ENCODE results near the gene PPM1L.

PPM1L gene

DNA sequence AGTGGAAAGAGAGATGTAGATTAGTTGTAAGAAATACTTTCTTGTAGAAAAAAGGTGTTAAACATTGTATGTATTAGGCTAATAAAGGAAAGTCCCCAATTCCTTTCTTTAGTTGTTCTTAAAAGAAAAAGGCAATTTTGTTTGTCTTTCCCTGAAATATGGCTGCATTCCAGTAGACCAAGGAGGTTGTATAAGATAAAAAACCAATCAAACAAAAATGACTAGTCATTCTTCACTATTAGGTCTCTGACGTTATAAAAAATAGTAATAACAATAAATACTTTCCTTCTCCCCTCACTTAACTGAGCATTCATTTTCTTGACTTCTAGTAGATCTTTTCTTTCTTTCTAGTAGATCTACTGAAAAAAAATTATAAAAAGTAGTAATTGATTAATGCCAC lies 8.6 kb upstream of the PPM1L start:
- Histone ChIP-seq H3K23ac (ENCODE audit: low read length in 2 of 2) (no peak overlapping the region), H2BK15ac (ENCODE audit: low read depth, poor library complexity, severe bottlenecking) (no peak overlapping the region), H3K4me2 (ENCODE audit: low read length, poor library complexity, severe bottlenecking) (no peak overlapping the region), H3K27ac (ENCODE audit: low read length, poor library complexity, severe bottlenecking) (no peak overlapping the region), H3K79me1 (replicated peaks; ENCODE audit: low read length, poor library complexity, severe bottlenecking) (no peaks in the 10 kb centered on the region), H3K9ac (ENCODE audit: low read length) (no peak overlapping the region), H3K9me3 (ENCODE audit: control insufficient read depth, low read length) (no peaks in the 10 kb centered on the region), H4K91ac (ENCODE audit: low read length) (no peak overlapping the region), H3K18ac (ENCODE audit: low read depth in 1 of 2, low read length in 2 of 2) (no peak overlapping the region), H3K27me3 (ENCODE audit: control insufficient read depth in 1 of 2, insufficient read depth in 1 of 2, low read length in 2 of 2) (peaks cover 0 to 10% of the 10 kb centered on the region in 2 experiments), H2BK12ac (ENCODE audit: low read length in 2 of 2) (no peak overlapping the region), H3K4me3 (ENCODE audit: insufficient read depth in 1 of 2, low read depth in 1 of 2, low read length in 2 of 2) (no peak overlapping the region), H2AK5ac (ENCODE audit: low read length, severe bottlenecking) (no peak overlapping the region), H2BK120ac (ENCODE audit: low read depth, low read length) (no peak overlapping the region), H3K4ac (ENCODE audit: low read depth in 1 of 2, low read length in 2 of 2) (no peak overlapping the region), H3K4me1 (ENCODE audit: control insufficient read depth, insufficient read depth, low read depth, low read length) (no peaks in the 10 kb centered on the region), H3K36me3 (ENCODE audit: control insufficient read depth in 1 of 2, insufficient read depth in 2 of 2, low read depth in 1 of 2, low read length in 2 of 2) (no peaks in the 10 kb centered on the region), H4K8ac (ENCODE audit: low read length) (no peak overlapping the region), H3K14ac (ENCODE audit: low read length in 2 of 2) (no peak overlapping the region), H2BK5ac (ENCODE audit: low read depth, low read length, poor library complexity, severe bottlenecking) (no peak overlapping the region), H2AFZ (ENCODE audit: low read depth, low read length) (no peak overlapping the region)
- no peak for DNase-seq
- WGBS = no CpG with 5 or more reads among the region's 1 CpG

DNA sequence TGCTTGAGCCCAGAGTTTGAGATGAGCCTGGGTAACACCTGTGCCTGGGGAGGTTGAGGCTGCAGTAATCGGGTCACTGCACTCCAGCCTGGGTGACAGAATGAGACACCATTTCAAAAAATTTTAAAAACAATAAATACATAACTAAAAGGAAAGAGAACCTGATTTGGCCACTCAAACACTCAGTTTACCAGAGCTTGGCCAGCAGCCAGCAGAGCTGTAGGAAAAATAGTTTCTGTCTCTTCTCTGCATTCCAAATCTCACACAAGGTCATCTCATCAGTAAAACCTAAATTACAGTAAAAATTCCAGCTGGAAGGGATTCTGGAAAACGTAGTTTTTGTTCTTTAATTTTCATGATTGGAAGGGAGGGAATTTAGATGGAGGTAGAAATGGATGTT lies 7.8 kb upstream of the PPM1L start:
- Histone ChIP-seq H3K79me1 (replicated peaks; ENCODE audit: low read length, poor library complexity, severe bottlenecking) (no peaks in the 10 kb centered on the region), H2BK5ac (ENCODE audit: low read depth, low read length, poor library complexity, severe bottlenecking) (no peak overlapping the region), H3K4me1 (ENCODE audit: control insufficient read depth, insufficient read depth, low read depth, low read length) (no peaks in the 10 kb centered on the region), H2BK120ac (ENCODE audit: low read depth, low read length) (no peak overlapping the region), H4K91ac (ENCODE audit: low read length) (no peak overlapping the region), H3K36me3 (ENCODE audit: control insufficient read depth in 1 of 2, insufficient read depth in 2 of 2, low read depth in 1 of 2, low read length in 2 of 2) (no peaks in the 10 kb centered on the region), H2BK15ac (ENCODE audit: low read depth, poor library complexity, severe bottlenecking) (no peak overlapping the region), H3K14ac (ENCODE audit: low read length in 2 of 2) (no peak overlapping the region), H3K4me2 (ENCODE audit: low read length, poor library complexity, severe bottlenecking) (no peak overlapping the region), H4K8ac (ENCODE audit: low read length) (no peak overlapping the region), H2AFZ (ENCODE audit: low read depth, low read length) (no peak overlapping the region), H3K27me3 (ENCODE audit: control insufficient read depth in 1 of 2, insufficient read depth in 1 of 2, low read length in 2 of 2) (peaks cover 0 to 10% of the 10 kb centered on the region in 2 experiments), H3K18ac (ENCODE audit: low read depth in 1 of 2, low read length in 2 of 2) (no peak overlapping the region), H2BK12ac (ENCODE audit: low read length in 2 of 2) (no peak overlapping the region), H3K4me3 (ENCODE audit: insufficient read depth in 1 of 2, low read depth in 1 of 2, low read length in 2 of 2) (no peak overlapping the region), H2AK5ac (ENCODE audit: low read length, severe bottlenecking) (no peak overlapping the region), H3K9me3 (ENCODE audit: control insufficient read depth, low read length) (no peaks in the 10 kb centered on the region), H3K23ac (ENCODE audit: low read length in 2 of 2) (no peak overlapping the region), H3K27ac (ENCODE audit: low read length, poor library complexity, severe bottlenecking) (no peak overlapping the region), H3K9ac (ENCODE audit: low read length) (no peak overlapping the region), H3K4ac (ENCODE audit: low read depth in 1 of 2, low read length in 2 of 2) (no peak overlapping the region)
- 100% methylated on average over 1 of the region's 2 CpGs for WGBS
- DNase-seq = no peak

DNA sequence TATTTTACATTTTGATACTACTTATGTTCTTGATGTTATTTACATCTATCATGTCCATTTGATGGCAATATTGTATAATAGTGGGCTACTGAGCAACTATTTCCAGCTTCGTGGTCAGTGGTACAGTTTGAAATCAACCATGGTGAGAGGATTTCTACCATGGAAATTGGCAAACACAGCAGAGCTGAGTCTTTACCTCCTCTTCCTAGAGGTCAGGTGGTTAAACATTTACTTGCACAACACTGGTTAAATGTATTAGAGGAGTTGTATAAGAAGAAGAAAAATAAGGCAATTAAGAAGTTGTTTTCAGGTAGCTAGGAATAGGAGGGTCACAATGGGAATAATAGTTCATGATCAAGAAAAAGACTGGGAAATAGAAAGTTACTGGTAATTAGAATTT lies 7.2 kb upstream of the PPM1L start:
- H4K8ac ChIP-seq (ENCODE audit: low read length) = no peak overlapping the region
- no peak for DNase-seq
- no peak overlapping the region for H2BK5ac ChIP-seq (ENCODE audit: low read depth, low read length, poor library complexity, severe bottlenecking)
- no peak overlapping the region for H3K9ac ChIP-seq (ENCODE audit: low read length)
- no peak overlapping the region for H3K27ac ChIP-seq (ENCODE audit: low read length, poor library complexity, severe bottlenecking)
- no peak overlapping the region for H2BK12ac ChIP-seq (ENCODE audit: low read length in 2 of 2)
- no peaks in the 10 kb centered on the region for H3K9me3 ChIP-seq (ENCODE audit: control insufficient read depth, low read length)
- no peak overlapping the region for H2AK5ac ChIP-seq (ENCODE audit: low read length, severe bottlenecking)
- H3K79me1 ChIP-seq (replicated peaks; ENCODE audit: low read length, poor library complexity, severe bottlenecking) = no peaks in the 10 kb centered on the region
- H4K91ac ChIP-seq (ENCODE audit: low read length) = no peak overlapping the region
- no peak overlapping the region for H2AFZ ChIP-seq (ENCODE audit: low read depth, low read length)
- no peak overlapping the region for H2BK15ac ChIP-seq (ENCODE audit: low read depth, poor library complexity, severe bottlenecking)
- no peak overlapping the region for H3K4me2 ChIP-seq (ENCODE audit: low read length, poor library complexity, severe bottlenecking)
- H3K36me3 ChIP-seq (ENCODE audit: control insufficient read depth in 1 of 2, insufficient read depth in 2 of 2, low read depth in 1 of 2, low read length in 2 of 2) = no peaks in the 10 kb centered on the region
- H3K4me3 ChIP-seq (ENCODE audit: insufficient read depth in 1 of 2, low read depth in 1 of 2, low read length in 2 of 2) = no peak overlapping the region
- no peak overlapping the region for H3K4ac ChIP-seq (ENCODE audit: low read depth in 1 of 2, low read length in 2 of 2)
- no peak overlapping the region for H3K23ac ChIP-seq (ENCODE audit: low read length in 2 of 2)
- H2BK120ac ChIP-seq (ENCODE audit: low read depth, low read length) = no peak overlapping the region
- H3K14ac ChIP-seq (ENCODE audit: low read length in 2 of 2) = no peak overlapping the region
- no peaks in the 10 kb centered on the region for H3K4me1 ChIP-seq (ENCODE audit: control insufficient read depth, insufficient read depth, low read depth, low read length)
- H3K18ac ChIP-seq (ENCODE audit: low read depth in 1 of 2, low read length in 2 of 2) = no peak overlapping the region
- 59% methylated on average over 1 of the region's 1 CpG for WGBS
- H3K27me3 ChIP-seq (ENCODE audit: control insufficient read depth in 1 of 2, insufficient read depth in 1 of 2, low read length in 2 of 2) = peaks cover 0 to 10% of the 10 kb centered on the region in 2 experiments

DNA sequence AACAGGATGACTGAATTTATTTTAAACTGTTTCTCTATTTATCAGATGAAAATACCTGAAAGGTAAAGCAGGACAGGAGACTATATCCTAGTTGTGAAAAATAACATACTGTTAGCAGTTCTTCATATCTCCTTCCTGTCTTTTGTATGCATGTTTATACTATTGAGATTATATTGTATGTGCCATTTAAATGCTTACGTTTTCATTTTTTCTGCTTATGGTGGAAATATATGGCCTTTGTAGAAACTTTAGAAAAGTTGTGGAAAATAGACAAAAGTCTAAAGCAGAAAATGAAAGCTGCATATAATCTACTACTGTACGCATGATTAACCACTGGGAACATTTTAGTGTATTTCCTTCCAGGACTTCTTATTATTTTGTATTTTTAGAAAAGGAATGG lies 2.1 kb upstream of the PPM1L start:
- Histone ChIP-seq H3K14ac (ENCODE audit: low read length in 2 of 2) (no peak overlapping the region), H2BK12ac (ENCODE audit: low read length in 2 of 2) (no peak overlapping the region), H2AFZ (ENCODE audit: low read depth, low read length) (no peak overlapping the region), H3K9me3 (ENCODE audit: control insufficient read depth, low read length) (no peaks in the 10 kb centered on the region), H3K4me2 (ENCODE audit: low read length, poor library complexity, severe bottlenecking) (peak overlapping the region; percentile 10), H3K9ac (ENCODE audit: low read length) (peak overlapping the region; percentile 92), H4K8ac (ENCODE audit: low read length) (no peak overlapping the region), H2BK15ac (ENCODE audit: low read depth, poor library complexity, severe bottlenecking) (no peak overlapping the region), H3K27ac (ENCODE audit: low read length, poor library complexity, severe bottlenecking) (no peak overlapping the region), H3K36me3 (ENCODE audit: control insufficient read depth in 1 of 2, insufficient read depth in 2 of 2, low read depth in 1 of 2, low read length in 2 of 2) (no peaks in the 10 kb centered on the region), H4K91ac (ENCODE audit: low read length) (no peak overlapping the region), H3K4ac (ENCODE audit: low read depth in 1 of 2, low read length in 2 of 2) (no peak overlapping the region), H2AK5ac (ENCODE audit: low read length, severe bottlenecking) (no peak overlapping the region), H2BK5ac (ENCODE audit: low read depth, low read length, poor library complexity, severe bottlenecking) (no peak overlapping the region), H2BK120ac (ENCODE audit: low read depth, low read length) (no peak overlapping the region), H3K23ac (ENCODE audit: low read length in 2 of 2) (no peak overlapping the region), H3K4me1 (ENCODE audit: control insufficient read depth, insufficient read depth, low read depth, low read length) (peaks cover 13% of the 10 kb centered on the region), H3K18ac (ENCODE audit: low read depth in 1 of 2, low read length in 2 of 2) (no peak overlapping the region), H3K27me3 (ENCODE audit: control insufficient read depth in 1 of 2, insufficient read depth in 1 of 2, low read length in 2 of 2) (peaks cover 16 to 24% of the 10 kb centered on the region in 2 experiments), H3K79me1 (replicated peaks; ENCODE audit: low read length, poor library complexity, severe bottlenecking) (no peaks in the 10 kb centered on the region), H3K4me3 (ENCODE audit: insufficient read depth in 1 of 2, low read depth in 1 of 2, low read length in 2 of 2) (peak overlapping the region in 1 of 2 experiments; percentile 92)
- DNase-seq = no peak
- 67% methylated on average over 1 of the region's 2 CpGs for WGBS

Measured in mesenchymal stem cell (in vitro differentiated cells and primary cell).